Inflammatory macrophage (primary cell): ENCODE data around the gene PSMC5.
"Not testable (repeated sequence)": the region's sequence is repeated elsewhere in the genome, so short reads cannot be mapped to it uniquely, and the experiment has no call there.

Experiments used
- DNase-seq, 2 donors: peaks; one replicate each; pipeline ENCODE4 v3.0.0-alpha.2; 2020 to 2022
- total RNA-seq, 18 experiments: gene quantifications; one replicate each; lab custom pipeline; 2026; ENCODE audit warnings: mixed read lengths in 6 of 18, inconsistent platforms in 2 of 18; lab: John Stamatoyannopoulos, UW

The PSMC5 gene
- 21.7 to 57.2 (median 44.6) reads per million in 18 experiments for total RNA-seq

DNA sequence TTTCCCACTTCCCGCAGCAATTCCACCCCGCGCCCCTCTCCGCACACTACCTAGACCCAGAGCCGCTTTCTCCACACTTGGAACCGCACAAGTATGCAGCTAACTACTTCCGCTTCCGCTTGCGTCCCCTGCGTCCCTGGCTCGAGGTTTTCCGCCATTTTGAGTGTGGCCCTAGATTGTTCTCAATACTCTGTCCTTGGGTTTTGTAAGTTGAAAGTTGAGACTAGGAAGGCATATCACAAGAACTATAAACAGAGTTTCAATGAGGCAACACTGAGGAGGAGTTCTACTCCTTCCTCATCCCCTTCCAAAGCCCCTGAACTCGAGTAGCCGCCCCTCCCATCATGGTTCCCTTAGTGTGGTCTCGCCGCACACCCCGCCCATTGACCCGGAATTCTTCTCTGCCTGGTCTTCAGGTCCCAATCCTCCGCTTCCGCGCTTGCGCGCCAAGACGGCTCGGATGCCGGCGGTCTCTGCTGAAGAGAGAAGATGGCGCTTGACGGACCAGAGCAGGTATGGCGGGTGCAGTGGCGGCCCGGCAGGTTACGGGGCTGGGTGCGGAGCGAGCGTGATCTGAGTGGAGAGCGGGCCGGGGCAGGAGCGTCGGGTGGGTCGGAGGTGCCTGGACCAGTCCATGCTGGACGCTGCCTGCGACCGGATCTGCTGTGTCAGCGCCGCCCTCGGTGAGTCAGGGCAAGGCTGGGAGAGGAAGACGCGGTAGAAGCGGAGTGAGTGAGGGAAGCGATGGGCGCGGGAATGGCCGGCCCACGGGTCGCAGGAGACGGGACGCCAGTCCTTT lies at the start of gene PSMC5, which contains the start of gene FTSJ3:
Gene PSMC5, plus strand, starts transcription at position 430 of the 799 bp plus-strand sequence. Its CDS starts 60 bp downstream, at position 490.
Gene FTSJ3, minus strand, starts transcription at position 662 of the 799 bp plus-strand sequence. CDS start 761 bp downstream, outside the sequence.
- peak; percentile 94 to 97 for DNase-seq

DNA sequence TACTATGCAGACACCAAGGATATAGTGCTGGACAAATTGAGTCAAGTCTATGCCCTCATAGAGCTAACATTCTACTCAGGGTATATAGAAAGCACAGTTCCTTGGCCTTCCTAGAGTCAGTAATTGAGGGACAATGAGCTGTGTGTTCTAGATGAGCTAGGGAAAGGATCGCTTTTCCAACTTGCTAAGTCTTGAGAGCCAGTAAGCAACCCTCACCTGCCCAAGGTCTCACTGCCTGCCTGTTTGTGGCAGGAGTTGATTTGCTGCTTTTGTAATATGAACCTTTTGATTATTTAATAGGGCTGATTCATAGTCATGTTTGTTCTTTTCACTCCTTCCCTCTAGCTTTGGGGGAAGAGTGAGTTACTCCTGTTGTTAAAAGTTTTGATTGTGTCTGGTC lies 46.7 kb upstream of the PSMC5 start:
- no peak for DNase-seq

DNA sequence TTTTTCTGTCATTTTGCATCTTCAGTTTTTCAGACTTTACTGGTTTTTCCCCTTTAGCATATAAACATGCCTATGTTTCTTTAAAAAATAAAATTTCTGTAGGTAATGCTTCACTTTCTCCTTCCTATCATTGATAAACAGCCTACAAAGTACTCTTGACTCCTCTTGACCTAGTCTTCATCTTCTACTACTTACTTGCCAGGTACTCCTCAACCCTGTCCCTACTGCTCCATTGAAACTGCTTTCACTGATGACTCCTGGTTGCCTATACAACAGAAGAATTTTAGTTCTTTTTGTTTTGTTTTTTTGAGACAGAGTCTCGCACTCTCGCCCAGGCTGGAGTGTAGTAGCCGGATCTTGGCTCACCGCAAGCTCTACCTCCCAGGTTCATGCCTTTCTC lies 46.3 kb upstream of the PSMC5 start:
- no peak for DNase-seq

DNA sequence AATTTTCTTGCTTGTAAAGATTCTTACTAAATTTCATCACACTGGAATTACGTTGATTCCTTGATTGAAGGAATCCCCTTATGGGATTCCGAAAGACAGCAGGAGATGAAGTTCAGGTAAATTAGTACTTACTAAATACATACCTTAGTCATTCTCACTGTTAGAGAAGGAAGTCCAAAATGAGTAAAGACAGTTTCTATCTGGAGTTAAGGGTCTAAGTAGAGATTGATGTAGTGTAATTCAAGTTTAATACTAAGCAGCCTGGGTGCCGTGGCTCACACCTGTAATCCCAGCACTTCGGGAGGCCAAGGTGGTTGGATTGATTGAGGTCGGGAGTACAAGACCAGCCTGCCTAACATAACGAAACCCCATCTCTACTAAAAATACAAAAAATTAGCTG lies 43.7 kb upstream of the PSMC5 start:
- no peak for DNase-seq

DNA sequence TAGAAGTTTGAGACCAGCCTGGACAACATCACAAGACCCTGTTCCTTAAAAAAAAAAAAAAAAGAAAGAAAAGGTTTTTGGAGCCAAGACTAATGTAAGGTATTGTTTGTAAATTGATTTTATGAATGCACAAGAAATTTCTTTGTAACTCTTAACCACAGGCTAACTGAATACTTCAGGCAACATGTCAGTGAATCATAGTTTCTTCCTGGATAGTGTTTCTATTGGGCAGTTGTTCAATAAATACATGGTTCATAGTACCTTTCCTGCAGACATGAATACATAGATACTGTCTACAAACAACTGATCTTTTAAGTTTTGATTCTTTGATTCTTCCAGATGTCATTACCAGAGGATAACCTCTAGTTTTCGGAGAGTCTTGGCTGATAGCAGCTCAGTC lies 41.7 kb upstream of the PSMC5 start:
- DNase-seq = no peak

DNA sequence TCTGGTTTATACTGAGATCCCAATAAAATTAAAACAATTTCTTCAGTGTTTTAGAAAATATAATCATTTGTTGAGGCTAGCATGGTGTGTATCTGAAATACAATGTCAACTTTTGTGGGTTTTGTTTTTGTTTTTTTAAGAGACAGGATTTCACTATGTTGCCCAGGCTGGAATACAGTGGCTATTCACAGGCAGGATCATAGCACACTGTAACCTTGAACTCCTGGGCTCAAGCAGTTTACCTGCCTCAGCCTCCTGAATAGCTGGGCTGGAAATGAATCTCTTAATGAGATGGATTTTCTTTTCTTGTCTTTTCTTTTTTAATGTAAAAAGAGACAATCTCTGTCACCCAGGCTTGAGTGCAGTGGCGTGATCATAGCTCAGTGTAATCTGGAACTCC lies 41.1 kb upstream of the PSMC5 start:
- DNase-seq = no peak

DNA sequence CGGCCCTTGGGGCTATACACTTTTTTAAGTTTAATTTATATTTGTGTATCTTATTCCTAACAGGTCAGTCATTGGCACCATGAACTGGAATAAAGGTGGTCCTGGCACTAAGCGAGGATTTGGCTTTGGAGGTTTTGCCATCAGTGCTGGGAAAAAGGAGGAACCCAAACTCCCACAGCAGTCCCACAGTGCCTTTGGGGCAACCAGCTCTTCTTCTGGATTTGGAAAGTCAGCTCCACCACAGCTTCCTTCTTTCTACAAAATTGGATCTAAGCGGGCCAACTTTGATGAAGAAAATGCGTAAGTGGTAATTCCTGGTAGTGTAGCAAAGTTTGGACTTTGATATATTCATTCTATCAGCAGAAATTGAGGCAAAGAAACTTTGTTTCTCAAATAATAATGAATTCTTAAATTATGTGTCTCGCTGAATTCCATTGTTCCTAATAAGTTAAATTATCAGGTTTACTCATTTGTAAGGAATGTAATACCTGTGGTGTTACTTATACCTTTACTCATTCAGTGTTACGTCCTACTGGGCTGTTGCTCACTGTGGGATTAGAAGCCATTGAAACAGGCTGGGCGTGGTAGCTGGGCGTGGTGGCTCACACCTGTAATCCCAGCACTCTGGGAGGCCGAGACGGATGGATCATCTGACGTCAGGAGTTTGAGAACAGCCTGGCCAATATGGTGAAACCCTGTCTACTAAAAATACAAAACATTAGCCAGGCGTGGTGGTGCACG lies 40.1 kb upstream of the PSMC5 start:
- peak; percentile 68 to 76 for DNase-seq

DNA sequence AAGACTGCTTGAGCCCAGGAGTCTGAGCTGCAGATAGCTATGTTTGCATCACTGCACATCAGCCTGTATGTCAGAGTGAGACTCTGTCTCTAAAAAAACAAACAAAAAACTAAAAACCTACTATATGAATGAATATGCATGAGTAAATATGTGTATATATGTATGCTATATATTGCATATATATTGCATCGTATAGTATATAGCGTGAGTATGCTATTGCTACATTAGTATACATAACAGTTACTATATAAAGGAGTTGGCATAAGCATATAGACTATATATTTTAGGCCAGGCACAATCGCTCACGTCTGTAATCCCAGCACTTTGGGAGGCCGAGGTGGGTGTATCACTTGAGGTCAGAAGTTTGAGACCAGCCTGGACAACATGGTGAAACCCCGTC lies 37.2 kb upstream of the PSMC5 start:
- DNase-seq = no peak

DNA sequence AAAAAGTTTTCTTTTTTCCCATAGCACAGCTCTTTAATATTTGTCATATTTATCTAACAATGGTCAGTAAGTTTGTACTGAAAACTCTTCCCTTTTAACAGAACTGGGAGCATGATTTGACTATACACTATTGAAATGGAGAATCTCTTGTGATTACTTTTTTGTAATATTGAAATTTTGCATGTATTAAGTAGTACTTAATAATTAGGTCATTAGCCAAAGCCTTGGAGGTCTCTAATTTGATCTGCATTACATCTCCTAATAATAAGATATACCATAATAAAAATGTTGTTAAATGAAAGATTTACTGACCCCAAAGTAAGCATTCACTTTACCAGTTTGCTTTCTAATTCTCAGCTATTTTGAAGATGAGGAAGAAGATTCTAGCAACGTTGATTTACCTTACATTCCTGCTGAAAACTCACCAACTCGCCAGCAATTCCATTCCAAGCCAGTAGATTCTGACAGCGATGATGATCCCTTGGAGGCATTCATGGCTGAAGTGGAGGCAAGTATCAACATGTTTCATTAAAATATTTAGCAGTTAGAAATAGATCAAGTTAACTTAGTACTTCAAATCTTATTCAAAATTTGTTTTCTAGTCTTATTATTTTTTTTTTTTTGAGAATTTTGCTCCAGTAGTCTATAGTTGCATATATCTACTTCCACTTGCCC lies 35.0 kb upstream of the PSMC5 start:
- no peak for DNase-seq

DNA sequence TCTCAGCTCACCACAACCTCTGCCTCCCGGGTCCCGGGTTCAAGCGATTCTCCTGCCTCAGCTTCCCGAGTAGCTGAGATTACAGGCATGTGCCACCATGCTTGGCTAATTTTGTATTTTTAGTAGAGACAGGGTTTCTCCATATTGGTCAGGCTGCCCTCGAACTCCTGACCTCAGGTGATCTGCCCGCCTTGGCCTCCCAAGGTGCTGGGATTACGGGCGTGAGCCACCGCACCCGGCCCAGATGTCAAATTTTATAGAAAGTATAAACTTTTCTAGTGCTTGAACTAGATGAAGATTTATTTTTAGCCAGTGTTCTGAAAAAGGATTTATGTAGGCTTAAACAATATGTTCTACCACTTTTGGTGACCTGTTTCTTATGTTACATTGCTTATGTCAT lies 30.9 kb upstream of the PSMC5 start:
- DNase-seq = not testable (repeated sequence)

DNA sequence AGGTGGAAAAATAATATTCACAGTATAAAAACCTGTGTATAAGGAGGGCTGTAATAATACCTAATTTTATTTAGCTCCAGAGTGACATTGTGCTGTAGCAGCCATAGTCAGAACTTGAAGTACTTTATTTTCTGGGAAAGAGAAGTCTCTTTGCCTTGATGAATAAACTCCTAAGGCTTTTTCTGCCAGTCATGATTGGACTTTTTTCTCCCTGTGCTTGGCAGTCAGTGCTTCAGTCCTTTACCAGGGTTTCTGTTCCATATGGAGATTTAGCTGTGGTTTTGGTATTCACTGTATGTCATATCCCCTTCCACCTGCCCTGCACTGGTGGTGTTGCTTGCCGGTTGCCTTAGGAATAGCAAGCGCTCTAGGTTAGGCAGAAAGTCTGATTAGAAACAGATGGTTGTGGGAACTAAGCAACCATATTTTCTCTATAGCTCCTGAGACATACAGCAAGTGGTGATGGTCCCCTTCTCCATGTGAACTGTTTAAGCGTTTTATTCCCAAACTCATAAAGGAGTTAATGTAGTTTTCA lies 28.6 kb upstream of the PSMC5 start:
- DNase-seq = no peak

DNA sequence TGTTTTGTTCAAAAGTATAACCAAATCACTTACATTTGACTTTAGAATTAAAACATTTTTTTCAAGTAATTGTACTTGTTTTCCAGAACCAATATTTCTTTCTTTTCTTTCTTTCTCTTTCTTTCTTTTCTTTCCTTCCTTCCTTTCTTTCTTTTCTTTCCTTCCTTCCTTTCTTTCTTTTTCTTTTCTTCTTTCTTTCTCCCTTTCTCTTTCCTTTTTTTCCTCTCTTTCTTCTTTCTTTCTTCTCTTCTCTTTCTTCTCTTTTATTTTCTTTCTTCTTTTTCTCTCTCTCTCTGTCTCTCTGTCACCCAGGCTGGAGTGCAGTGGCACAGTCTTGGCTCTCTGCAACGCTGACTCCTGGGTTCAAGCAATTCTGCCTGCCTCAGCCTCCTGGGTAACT lies 26.4 kb upstream of the PSMC5 start:
- DNase-seq = no peak

DNA sequence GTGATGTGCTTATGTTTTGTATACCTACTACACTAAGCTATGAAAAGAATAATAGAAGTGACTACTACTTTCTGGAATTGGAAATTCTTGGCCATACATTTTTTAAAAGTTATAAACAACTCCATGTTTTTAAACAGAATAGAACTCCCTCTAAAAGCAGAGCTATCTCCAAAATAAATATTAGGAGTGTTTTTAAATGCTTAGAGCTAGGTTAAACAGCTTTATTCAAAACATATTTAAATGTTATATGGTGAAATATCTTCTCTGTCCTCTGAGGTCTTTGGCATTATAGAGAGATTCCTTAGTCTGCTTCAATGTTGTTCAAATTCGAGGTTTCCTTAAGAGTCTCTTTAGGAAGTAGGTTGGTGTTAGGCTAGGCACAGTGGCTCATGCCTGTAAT lies 22.9 kb upstream of the PSMC5 start:
- DNase-seq = no peak

DNA sequence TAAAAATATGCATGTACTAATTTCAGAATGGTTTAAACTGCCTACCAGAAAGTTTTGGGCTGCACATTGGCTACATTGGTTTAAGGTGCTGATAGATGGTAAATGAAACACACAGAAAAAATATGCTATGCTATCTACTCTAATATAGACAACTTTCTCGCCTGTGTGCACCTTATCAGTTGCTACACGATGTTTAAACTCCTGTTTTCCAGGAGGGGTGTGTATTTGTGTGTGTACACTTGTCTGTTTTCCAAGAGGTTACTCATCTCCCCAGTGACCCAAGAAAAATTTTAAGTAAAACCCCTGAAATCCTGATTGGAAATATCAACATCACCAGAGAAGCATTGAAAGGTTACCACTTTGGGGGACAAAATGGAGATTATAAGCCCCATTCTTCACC lies 21.6 kb upstream of the PSMC5 start:
- no peak for DNase-seq

DNA sequence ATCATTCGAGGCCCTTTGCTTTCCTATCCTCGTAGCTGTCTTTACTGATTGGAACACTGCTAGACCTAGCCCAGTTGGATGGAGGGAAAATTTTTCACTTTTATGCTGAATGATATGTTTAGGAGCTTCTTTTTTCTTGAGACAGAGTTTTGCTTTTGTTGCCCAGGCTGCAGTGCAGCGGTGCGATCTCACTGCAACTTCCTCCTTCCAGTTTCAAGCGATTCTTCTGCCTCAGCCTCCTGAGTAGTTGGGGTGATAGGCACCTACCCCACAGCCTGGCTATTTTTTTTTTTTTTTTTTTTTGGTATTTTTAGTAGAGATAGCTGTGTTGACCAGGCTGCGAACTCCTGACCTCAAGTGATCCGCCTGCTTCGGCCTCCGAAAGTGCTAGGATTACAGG lies 17.3 kb upstream of the PSMC5 start:
- DNase-seq = no peak

DNA sequence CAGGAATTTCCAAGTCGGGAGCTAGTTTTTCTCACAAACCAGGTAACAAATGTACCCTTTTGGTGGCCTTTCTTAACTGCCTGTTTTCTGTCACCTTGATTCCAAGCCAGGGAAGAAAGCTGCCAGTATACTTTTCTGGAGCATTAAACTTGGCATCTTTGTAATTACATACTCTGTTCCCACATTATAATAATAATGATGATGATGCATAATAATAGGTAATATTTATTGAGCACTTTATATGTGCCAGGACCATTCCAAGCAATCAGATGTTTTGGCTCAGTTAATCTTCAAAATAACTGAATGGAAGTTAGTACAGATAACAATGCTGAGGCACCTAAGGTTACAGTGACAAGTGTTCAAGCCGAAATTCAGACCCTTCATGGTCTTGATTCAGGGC lies 11.1 kb upstream of the PSMC5 start:
- DNase-seq = no peak

DNA sequence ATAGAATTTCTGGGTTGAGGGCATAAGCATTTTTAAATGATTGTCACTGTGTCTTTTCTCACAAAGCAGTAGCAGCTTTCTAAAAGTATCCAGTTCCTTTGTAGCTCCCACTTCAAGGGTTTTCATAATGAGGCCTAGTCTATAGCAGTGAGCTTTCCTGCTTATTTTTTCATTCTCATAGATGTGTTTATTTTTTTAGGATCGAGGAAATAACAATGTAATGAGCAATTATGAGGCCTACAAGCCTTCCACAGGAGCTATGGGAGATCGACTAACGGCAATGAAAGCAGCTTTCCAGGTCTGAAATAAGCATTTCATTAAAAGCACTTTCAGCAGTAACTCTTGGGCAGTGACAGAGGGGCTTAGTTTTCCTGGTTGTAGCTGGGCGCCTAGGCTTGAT lies 10.6 kb upstream of the PSMC5 start:
- no peak for DNase-seq

DNA sequence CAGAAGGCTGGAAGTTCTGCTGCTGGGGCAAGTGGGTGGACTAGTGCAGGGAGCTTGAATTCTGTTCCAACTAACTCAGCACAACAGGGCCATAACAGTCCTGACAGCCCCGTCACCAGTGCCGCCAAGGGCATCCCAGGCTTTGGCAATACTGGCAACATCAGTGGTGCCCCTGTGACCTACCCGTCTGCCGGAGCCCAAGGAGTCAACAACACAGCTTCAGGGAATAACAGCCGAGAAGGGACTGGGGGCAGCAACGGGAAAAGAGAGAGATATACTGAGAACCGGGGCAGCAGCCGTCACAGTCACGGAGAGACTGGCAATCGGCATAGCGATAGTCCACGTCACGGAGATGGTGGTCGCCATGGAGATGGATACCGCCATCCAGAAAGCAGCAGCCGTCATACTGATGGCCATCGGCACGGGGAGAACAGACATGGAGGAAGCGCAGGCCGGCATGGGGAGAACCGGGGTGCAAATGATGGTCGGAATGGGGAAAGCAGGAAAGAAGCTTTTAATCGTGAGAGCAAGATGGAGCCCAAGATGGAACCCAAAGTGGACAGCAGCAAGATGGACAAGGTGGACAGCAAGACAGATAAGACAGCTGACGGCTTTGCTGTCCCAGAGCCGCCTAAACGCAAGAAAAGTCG lies 9.4 kb upstream of the PSMC5 start:
- DNase-seq = no peak

DNA sequence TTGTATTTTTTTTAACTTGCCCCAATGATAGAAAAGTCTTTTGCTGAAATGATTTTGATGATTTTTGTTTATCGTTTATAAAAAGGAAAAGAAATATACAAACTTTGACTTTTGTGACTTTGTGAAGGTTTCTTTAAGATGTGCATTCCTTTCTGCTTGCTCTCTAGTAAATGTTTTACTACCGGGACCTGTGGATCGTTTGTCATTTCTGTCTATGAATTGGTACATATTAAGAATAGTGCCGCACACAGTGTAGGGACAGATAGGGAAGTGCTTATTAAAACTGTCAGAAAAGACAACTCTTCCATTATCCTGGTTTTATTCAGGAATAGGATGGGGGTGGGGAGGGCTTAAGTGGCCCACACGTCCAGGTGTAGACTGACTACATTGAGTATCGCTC lies 8.1 kb upstream of the PSMC5 start:
- no peak for DNase-seq

DNA sequence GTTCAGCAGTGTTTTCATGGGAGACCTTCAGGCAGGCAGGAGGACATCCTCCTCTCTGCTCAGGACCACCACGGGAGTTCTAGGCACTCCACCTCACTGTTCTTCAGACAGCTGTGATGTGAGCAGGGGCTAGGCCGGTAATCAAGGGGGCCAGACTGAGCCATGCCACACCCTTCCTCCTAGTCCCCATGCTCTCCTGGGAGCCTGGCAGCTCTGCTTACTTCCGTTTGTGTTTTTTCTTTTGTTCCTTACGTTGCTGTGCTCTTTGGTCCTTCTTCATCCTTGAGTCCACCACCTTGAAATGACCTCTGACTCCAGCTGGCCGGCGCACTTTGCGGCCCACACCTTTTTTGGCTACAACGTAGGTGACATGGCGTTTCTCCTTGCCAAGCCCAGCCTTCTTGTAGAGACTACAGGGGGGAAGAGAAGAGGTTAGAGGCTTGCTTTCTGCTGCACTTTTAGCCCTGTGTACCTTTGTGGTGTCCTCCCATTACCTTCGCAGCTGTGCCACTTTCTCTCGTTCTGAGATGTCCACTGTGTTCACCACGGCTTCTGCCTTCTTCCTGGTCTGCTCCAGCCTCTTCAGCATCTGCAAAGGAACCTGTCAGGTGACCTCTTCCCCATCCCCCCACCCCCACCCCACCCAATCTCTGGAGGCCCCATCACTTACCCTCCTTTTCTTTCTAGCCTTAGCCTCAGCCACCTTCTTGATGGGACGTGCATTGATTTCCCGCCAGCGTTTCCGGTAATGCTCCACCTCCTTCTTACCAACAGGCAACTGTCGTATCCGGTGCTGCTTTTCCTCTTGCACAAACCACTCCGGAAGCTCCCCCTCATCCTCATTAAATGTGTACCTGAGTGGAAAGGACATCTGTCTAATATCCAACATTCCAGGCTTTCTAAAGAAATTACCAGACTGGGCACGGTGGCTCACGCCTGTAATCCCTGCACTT lies 7.4 kb upstream of the PSMC5 start:
- no peak for DNase-seq

DNA sequence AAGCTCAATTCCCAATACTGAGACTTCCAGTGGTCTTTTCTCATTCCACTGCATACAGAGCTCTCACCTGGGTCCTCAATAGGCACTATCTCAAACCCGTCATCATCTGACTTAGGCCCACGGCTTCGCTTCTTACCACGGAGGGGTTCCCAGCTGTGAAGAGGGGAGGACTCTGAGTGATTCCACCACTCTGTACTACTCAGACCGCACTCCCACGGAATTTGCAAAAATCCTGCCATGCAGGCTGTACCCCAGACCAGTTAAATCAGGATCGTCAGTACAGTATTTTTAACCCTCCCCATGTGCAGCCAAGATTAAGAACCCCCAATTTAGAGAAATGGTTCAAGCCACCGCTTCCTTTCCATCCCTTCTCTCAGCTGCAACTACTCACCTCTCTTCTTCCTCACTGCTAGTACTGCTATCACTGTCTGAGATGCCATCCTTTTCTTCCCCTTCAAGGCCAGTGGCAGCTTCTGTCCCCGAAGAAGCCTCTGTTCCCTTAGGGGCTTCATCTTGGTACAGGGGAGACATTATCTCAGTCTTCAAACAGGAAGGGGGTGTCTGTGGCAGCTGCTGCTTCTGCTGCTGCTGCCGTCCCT lies 6.2 kb upstream of the PSMC5 start:
- DNase-seq = no peak
